ENCODE results near the gene PRM1. TPM values are rescaled to one million over a fixed set of nuclear protein-coding genes. Genes with fewer than 3 reads are reported as not detected.
"Not testable (repeated sequence)": the region's sequence is repeated elsewhere in the genome, so short reads cannot be mapped to it uniquely, and the experiment has no call there.

PRM1 gene
- polyA plus RNA-seq, 3 donors from 2014 or later = not detected

DNA sequence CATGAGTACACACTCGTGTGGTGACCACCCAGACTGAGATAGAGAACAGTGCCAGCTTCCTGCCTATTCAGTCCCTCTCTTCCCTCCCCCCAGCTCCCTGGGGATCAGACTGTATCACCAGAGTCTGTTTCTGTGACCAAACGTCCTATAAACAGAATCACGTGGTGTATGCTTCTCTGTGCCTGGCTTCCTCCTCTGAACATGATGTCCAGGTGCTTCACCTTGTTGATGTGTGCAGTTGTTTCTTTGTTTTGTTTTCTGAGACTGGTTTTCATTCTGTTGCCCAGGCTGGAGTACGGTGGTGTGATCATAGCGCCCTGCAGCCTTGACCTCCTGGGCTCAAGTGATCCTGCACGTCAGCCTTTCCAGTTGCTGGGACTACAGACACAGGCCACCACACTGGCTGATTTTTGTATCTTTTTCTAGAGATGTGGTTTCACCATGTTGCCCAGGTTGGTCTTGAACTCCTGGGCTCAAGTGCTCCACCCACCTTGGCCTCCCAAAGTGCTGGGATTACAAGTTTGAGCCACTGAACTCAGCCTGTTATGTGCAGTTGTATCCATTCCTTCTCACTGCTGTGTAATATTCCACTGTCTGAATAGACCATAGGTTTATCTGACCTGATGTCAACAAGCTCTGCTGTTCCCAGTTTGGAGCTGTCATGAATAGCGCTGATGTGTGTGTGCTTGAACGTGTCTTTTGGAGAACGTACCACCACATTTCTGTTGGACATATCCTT lies 28.9 kb upstream of the PRM1 start:
- Mint-ChIP-seq H3K27me3 (ENCODE audit: low read depth in 3 of 3) (peaks cover 2 to 13% (median 9%) of the 10 kb centered on the region in 3 donors), H3K4me3 (no peak overlapping the region), H3K9me3 (no peaks in the 10 kb centered on the region), H3K27ac (no peak overlapping the region), H3K4me1 (peaks cover 24 to 25% of the 10 kb centered on the region in 2 donors), H3K36me3 (no peaks in the 10 kb centered on the region)
- no peak for DNase-seq

DNA sequence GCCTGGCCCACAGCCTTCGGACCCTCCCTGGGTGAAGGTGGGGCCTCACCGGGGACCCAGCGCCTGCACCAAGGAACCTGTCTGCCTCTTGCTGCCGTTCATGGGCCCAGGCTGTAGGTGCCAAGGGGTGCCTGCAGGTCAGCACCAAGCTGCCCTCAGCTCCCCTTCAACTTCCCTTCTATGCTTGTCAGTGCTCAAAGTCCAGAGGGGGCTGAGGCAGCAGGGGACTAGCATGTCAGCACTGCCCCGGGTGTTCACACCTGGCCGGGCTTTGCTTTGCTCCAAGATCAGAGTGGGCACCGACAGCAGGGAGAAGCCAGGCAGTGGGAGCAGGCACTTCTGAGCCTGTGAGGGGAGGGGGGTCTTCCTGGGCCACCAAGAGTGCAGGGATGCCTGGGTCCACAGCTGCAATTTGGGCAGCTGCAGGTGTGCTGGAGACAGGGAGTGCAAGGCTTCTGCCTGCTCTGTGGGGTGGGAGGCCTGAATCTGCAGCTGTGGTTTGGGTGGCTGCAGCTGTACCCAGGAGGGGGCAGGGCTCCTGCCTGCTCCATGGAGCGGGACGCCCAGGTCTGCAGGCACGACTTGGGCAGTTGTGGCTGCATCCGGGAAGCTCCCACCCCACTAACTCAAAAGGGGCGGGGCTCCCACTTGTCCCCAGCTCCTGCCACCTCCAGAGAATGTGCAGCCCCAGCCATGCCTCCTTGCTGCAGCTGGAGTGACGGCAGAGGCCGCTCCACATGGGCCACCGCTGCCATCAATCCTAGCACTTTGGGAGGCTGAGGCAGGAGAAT lies 27.6 kb upstream of the PRM1 start:
- H3K4me3 Mint-ChIP-seq = no peak overlapping the region
- H3K9me3 Mint-ChIP-seq = peaks cover 0 to 2% (median 0%) of the 10 kb centered on the region in 6 donors

DNA sequence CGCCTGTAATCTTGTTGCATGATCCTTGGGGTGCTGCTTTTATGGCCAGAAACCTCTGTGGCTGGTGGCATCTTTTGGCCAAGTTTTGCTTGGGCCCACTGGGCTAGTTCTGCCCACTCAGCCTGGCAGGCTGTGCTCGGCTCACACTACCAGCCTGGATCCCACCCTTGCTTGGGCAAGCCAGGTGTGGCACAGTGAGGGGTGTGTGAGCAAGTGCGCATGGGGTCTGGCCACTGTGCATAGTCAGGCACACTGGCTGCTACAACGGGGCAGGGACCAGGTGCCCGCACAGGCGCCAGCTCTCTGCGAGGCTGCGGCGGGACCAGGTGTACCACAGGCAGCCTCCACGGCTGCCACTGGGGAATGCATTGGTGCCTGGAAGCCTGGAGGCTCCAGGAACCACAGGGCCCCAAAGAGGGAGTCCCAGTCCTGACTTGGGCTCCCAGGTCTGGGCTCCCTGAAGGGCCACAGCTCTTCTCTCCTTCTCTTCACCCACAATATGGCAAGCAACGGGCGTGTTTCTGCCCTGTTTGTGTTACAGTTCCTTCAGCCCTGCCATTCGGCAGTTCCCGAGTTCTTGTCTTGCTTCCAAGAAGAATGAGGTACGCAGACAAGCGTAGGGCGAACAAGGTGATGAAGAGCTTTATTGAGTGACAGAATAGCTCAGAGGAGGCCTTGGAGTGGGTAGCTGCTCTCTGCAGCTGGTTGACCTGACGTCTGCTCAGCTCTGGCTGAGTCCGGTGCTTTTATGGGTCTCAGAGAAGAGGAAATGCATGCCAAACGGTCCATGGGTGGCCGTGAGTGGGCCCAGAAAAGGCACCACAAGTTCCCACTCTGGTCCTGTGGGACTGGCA lies 26.7 kb upstream of the PRM1 start:
- no peak for DNase-seq
- no peaks in the 10 kb centered on the region for H3K36me3 Mint-ChIP-seq
- no peak overlapping the region for H3K27ac Mint-ChIP-seq
- H3K27me3 Mint-ChIP-seq (ENCODE audit: low read depth in 3 of 3) = peaks cover 2 to 17% (median 9%) of the 10 kb centered on the region in 3 donors
- no peak overlapping the region for H3K4me3 Mint-ChIP-seq
- peaks cover 21 to 22% of the 10 kb centered on the region in 2 donors for H3K4me1 Mint-ChIP-seq
- H3K9me3 Mint-ChIP-seq = peaks cover 0 to 2% (median 0%) of the 10 kb centered on the region in 6 donors

More for the DNA sequence above, 27.6 kb upstream of the PRM1 start:
- Mint-ChIP-seq H3K27me3 (ENCODE audit: low read depth in 3 of 3) (peaks cover 2 to 17% (median 9%) of the 10 kb centered on the region in 3 donors), H3K4me1 (peaks cover 24 to 25% of the 10 kb centered on the region in 2 donors), H3K27ac (no peak overlapping the region), H3K36me3 (no peaks in the 10 kb centered on the region)
- no peak for DNase-seq

DNA sequence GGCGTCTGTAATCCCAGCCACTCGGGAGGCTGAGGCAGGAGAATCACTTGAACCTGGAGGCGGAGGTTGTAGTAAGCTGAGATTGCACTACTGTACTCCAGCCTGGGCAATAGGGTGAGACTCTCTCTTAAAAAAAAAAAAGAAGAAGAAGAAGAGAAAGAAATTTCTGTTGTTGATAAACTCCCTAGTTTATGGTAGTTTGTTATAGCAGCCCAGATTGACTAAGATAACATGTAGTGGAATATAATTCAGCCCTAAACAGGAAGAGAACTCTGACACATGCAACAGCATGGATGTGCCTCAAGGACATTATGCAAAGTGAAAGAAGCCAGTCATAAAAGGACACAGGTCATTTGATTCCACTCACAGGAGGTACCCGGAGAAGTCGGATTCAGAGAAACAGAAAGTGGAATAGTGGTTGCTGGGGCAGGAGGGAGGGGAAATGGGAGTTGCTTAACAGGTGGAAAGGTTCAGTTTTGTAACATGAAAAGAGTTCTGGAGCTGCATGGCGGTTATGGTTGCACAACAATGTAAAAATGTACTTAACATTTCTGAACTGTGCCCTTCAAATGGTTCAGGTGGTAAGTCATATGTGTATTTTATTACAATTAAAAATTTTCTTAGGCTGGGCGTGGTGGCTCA lies 26.0 kb upstream of the PRM1 start:
- H3K27ac Mint-ChIP-seq = no peak overlapping the region
- H3K27me3 Mint-ChIP-seq (ENCODE audit: low read depth in 3 of 3) = peaks cover 0 to 17% (median 9%) of the 10 kb centered on the region in 3 donors
- H3K36me3 Mint-ChIP-seq = no peaks in the 10 kb centered on the region
- no peak overlapping the region for H3K4me3 Mint-ChIP-seq
- peaks cover 14 to 17% of the 10 kb centered on the region in 2 donors for H3K4me1 Mint-ChIP-seq
- peaks cover 0 to 2% (median 0%) of the 10 kb centered on the region in 6 donors for H3K9me3 Mint-ChIP-seq
- no peak for DNase-seq

DNA sequence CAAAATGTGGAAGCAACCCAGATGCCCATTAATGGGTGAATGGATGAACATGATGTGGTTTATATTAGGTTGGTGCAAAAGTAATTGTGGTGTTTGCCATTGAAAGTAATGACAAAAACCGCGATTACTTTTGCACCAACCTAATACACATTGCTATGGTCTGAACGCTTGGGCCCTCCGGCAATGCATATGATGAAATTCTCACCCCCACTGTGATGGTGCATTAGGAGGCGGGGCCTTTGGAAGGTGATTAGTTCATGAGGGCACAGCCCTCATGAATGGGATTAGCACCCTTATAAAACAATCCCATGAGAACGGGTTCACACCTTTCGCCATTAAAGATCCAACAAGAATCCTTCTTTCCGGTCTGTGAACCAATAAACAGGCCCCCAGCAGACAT lies 25.3 kb upstream of the PRM1 start:
- no peak overlapping the region for H3K4me3 Mint-ChIP-seq
- no peak for DNase-seq
- peaks cover 8 to 10% of the 10 kb centered on the region in 2 donors for H3K4me1 Mint-ChIP-seq
- no peaks in the 10 kb centered on the region for H3K36me3 Mint-ChIP-seq
- peaks cover 0 to 15% (median 9%) of the 10 kb centered on the region in 3 donors for H3K27me3 Mint-ChIP-seq (ENCODE audit: low read depth in 3 of 3)
- H3K27ac Mint-ChIP-seq = no peak overlapping the region
- H3K9me3 Mint-ChIP-seq = peaks cover 0 to 2% (median 0%) of the 10 kb centered on the region in 6 donors

DNA sequence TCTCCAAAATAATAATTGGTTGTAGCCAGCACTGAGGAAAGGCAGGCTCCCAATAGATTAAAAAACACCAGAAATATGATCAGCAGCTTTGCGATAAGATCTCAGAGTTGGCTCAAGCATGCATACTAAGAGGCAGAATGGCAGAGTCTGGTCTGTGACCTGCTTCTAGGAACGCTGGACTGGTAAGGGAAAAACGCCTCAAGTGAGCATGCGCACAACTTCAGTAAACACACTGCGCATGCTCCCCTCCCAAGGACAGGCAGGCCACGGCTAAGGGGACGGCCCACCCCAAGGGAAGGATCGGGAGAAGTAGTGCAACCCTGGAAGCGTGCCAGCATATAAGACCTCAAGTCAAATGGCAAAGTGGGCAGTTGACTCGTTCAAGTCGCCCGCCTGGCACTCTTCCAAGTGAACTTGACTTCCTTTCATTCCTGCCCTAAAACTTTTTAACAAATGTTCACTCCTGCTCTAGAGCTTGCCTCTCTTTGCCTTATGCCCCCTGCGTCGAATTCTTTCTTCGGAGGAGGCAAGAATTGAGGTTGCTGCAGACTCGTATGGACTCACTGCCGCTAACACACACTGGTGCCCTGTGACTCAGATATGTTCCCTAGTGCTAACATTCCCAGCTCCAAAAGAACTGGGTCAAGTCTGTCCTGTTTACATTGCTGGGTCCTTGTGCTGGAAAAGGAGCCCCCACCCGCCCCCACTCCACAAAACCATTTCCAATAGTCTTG lies 22.4 kb upstream of the PRM1 start:
- no peak overlapping the region for H3K27ac Mint-ChIP-seq
- H3K27me3 Mint-ChIP-seq (ENCODE audit: low read depth in 3 of 3) = peaks cover 6 to 16% (median 12%) of the 10 kb centered on the region in 3 donors
- DNase-seq = no peak
- H3K4me3 Mint-ChIP-seq = no peak overlapping the region
- H3K4me1 Mint-ChIP-seq = peaks cover 0 to 2% of the 10 kb centered on the region in 2 donors
- H3K9me3 Mint-ChIP-seq = peaks cover 0 to 2% (median 0%) of the 10 kb centered on the region in 6 donors
- no peaks in the 10 kb centered on the region for H3K36me3 Mint-ChIP-seq

DNA sequence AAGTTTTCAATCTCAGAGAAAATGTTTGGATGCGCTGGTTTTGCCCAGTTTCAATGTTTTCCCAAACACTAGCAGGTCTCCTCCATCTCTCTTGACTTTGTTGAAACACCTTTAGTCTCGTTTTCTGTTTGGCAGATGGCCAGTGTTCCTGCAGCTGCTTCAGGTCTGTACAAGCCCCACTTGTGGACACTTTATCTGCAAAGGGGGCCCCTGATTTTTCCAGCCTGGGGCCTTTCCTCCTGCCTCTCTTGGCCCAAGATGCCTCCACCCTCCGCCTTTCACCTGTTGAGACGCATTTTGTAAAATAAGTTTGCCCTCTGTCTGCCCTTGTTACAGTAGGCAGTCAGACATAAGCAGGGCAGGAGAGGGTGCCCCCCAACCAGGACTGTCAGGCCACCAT lies 21.8 kb upstream of the PRM1 start:
- Mint-ChIP-seq H3K4me3 (no peak overlapping the region), H3K4me1 (peaks cover under 1 to 2% of the 10 kb centered on the region in 2 donors), H3K27ac (no peak overlapping the region), H3K36me3 (no peaks in the 10 kb centered on the region), H3K27me3 (ENCODE audit: low read depth in 3 of 3) (peaks cover 6 to 20% (median 12%) of the 10 kb centered on the region in 3 donors), H3K9me3 (peaks cover 0 to 2% (median 0%) of the 10 kb centered on the region in 6 donors)
- no peak for DNase-seq

DNA sequence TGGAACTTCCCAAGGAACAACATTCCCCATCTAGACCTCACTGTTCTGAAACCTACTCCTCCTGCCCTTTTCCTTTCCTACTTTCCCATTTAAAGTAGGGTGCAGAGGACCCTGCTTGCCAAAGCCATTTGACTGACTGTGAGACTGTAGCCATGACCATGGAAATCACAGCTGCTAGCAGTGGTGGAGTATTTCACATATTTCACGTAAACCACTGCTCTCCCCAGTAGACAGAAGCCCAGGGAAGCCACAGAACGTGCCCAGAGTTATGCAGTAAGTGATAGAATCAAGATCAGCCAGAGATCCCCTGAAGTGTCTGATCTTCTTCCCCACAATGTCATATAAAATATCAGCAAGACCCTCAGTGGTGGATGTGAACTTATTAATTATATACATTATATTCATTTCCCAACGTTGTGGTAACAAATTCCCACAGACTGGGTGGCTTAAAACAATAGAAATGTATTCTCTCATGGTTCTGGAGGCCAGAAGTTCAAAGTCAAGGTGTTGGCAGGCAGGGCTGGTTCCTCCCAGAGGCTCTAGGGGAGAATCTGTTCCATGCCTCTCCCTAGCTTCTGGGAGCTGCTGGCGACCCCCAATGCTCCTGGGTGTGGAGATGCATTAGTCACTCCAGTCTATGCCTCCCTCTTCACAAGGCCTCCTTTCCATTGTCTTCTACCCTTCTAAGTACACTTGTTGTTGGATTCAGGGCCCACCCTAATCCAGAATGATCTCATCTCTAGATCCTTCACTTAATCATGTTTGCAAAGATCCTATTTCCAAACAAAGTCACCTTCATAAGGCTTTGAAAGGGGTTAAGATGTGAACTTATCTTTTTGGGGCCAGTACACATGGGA lies 20.7 kb upstream of the PRM1 start:
- peaks cover 12 to 13% of the 10 kb centered on the region in 2 donors for H3K4me1 Mint-ChIP-seq
- no peaks in the 10 kb centered on the region for H3K36me3 Mint-ChIP-seq
- H3K9me3 Mint-ChIP-seq = peaks cover 0 to 2% (median 0%) of the 10 kb centered on the region in 6 donors
- peaks cover 9 to 26% (median 16%) of the 10 kb centered on the region in 3 donors for H3K27me3 Mint-ChIP-seq (ENCODE audit: low read depth in 3 of 3)
- H3K4me3 Mint-ChIP-seq = no peak overlapping the region
- no peak overlapping the region for H3K27ac Mint-ChIP-seq
- no peak for DNase-seq

DNA sequence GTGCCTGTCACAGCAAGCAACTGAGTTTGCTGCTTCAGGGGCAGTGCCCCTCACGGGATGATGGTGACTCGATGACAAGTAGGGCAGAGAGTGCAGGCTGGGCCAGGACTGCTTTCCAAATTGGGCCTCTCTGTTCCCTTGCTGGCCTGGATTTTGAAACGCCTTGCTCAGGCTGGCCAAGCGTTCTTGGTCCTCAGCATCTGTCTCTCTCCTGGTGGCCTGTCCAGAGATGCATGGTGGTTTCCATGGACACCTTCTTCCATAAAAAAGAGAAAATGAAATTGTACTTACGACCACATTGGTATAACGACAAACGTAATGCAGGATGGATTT lies 19.4 kb upstream of the PRM1 start:
- Mint-ChIP-seq H3K36me3 (no peaks in the 10 kb centered on the region), H3K27ac (no peak overlapping the region), H3K9me3 (peaks cover 0 to 2% (median 0%) of the 10 kb centered on the region in 6 donors), H3K27me3 (ENCODE audit: low read depth in 3 of 3) (peaks cover 9 to 24% (median 14%) of the 10 kb centered on the region in 3 donors), H3K4me3 (no peak overlapping the region), H3K4me1 (peaks cover 19 to 20% of the 10 kb centered on the region in 2 donors)
- DNase-seq = no peak

DNA sequence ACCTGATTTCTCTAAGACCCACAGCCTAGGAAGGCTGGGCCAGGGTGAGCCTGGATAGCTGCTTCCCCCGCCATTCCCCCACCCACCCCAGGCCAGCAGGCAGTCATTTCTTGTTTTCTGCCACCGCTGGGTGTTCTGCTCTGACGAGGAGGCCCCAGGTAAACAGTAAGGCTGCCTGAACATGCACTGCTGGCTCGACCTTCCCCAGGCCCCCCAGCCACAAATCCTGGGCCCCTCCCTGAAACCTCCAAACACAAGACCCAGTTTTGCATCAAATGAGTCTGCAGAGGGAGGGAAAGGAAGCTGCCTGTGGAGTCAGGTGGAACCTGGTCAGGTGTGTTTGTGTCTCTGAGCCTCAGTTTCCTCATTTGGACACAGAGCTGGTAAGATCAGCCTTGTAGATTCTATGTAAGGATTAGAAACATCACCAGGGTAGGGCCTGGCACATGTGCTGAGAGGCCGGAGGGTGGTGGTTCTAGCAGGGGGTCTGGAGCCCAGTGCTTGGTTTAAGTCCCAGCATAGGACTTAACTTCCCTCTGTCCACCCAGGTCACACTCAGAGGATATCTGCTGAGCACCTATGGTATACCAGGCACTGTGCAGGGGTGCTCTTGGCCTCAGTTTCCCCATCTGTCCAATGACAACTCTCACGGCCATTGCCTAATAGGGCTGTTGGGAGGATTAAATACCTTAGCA lies 18.9 kb upstream of the PRM1 start:
- no peak overlapping the region for H3K4me3 Mint-ChIP-seq
- peaks cover 19 to 20% of the 10 kb centered on the region in 2 donors for H3K4me1 Mint-ChIP-seq
- peaks cover 0 to 2% (median 0%) of the 10 kb centered on the region in 6 donors for H3K9me3 Mint-ChIP-seq
- peaks cover 9 to 22% (median 19%) of the 10 kb centered on the region in 3 donors for H3K27me3 Mint-ChIP-seq (ENCODE audit: low read depth in 3 of 3)
- DNase-seq = no peak
- H3K36me3 Mint-ChIP-seq = no peaks in the 10 kb centered on the region
- no peak overlapping the region for H3K27ac Mint-ChIP-seq

DNA sequence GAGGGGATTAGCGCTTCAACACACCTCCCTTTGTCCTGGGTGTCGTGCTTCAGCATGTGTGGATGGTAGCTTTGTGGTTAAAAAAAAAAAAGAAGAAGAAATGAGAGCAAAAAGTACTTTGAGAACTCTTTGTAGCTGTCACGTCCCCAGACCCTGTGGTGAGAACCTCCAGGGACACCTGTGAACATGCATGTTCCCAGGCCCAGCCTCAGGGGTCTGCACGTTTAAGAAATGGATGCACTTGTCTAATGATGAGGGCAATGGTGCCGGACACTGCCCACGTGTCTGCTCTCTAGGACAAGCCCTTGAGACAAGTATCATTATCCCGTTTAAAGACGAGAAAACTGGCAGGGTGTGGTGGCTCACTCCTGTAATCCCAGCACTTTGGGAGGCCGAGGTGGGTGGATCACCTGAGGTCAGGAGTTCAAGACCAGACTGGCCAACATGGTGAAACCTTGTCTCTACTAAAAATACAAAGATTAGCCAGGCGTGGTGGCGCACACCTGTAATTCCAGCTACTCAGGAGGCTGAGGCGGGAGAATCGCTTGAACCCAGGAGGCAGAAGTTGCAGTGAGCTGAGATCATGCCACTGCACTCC lies 17.9 kb upstream of the PRM1 start:
- peaks cover 13 to 27% (median 16%) of the 10 kb centered on the region in 3 donors for H3K27me3 Mint-ChIP-seq (ENCODE audit: low read depth in 3 of 3)
- not testable (repeated sequence) for H3K9me3 Mint-ChIP-seq, H3K36me3 Mint-ChIP-seq, H3K4me3 Mint-ChIP-seq, H3K27ac Mint-ChIP-seq, DNase-seq
- peaks cover 19 to 20% of the 10 kb centered on the region in 2 donors for H3K4me1 Mint-ChIP-seq
